ENCODE measurements around the gene CLDN9.

CLDN9 gene

GRCh38 chr16:3008690-3009037 is 4.1 kb upstream of the CLDN9 start:
- H3K4me2 ChIP-seq (ENCODE audit: low read length), result no peak overlapping the region
- no peaks in the 10 kb centered on the region for H3F3A ChIP-seq (ENCODE audit: control insufficient read depth, insufficient read depth)
- peaks cover 21% of the 10 kb centered on the region for H3K4me1 ChIP-seq (ENCODE audit: control insufficient read depth, low read length)
- no peaks in the 10 kb centered on the region for H3K79me2 ChIP-seq (ENCODE audit: control insufficient read depth, low read length)
- H3K27ac ChIP-seq (ENCODE audit: low read depth, low read length), result no peak overlapping the region
- H4K20me1 ChIP-seq (ENCODE audit: control insufficient read depth, insufficient read depth, low read depth, low read length), result no peaks in the 10 kb centered on the region
- H3K27me3 ChIP-seq (ENCODE audit: control insufficient read depth, low read length), result peaks cover 48% of the 10 kb centered on the region
- no peaks in the 10 kb centered on the region for H3K36me3 ChIP-seq (ENCODE audit: control insufficient read depth, low read length)
- TF ChIP-seq CTCF (IDR thresholded peaks at IDR 0.05; ENCODE audit: low read depth, low read length, poor library complexity, severe bottlenecking) (no peak), EZH2phosphoT487 (IDR thresholded peaks at IDR 0.05; ENCODE audit: borderline replicate concordance, low read length) (no peak)
- H3K4me3 ChIP-seq (ENCODE audit: low read length), result no peak overlapping the region
- H3K9me2 ChIP-seq (replicated peaks; ENCODE audit: control insufficient read depth, low read length), result no peaks in the 10 kb centered on the region
- H3K9me3 ChIP-seq (ENCODE audit: control insufficient read depth, insufficient read depth, low read length), result no peaks in the 10 kb centered on the region

DNA sequence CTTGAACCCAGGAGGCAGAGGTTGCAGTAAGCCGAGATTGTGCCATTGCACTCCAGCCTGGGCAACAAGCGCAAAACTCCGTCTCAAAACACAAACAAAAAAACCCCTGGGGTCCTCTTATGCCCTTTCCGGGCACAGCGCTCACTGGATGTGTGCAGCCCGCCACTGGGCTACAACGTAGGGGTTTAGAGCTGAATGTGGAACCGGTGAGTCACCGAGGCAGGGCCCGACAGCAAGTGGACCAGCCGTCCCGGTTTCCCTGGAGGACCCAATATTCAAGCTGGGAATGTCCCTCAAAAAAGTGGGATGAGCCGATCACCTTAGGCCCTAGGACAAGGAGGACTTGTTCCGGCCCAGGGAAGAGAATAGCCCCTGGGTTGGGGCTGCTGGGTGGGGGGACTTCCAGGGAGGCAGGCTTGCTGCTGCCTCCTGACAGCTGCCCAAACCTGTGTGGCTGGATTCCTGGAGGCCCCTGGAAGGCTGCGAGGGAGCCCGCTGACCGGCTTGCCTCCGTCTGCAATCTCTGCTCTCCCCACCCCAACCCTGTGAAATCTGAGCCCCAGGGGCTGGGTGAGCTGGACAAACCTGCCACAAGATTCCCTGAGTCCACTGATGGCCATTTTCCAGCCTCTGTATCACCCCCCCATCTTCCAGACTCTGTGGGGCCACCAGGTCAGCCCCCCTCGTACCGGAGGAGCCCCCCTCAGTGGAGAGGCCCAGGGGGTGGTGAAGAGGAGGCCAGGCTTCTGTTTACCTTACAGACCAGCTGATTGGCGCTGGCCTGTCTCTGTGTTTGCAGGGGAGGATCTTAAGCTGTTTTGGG is 2.9 kb upstream of the CLDN9 start:
- H4K20me1 ChIP-seq (ENCODE audit: control insufficient read depth, insufficient read depth, low read depth, low read length), result no peaks in the 10 kb centered on the region
- peaks cover 20% of the 10 kb centered on the region for H3K4me1 ChIP-seq (ENCODE audit: control insufficient read depth, low read length)
- H3K27me3 ChIP-seq (ENCODE audit: control insufficient read depth, low read length), result peaks cover 47% of the 10 kb centered on the region
- no peaks in the 10 kb centered on the region for H3K9me3 ChIP-seq (ENCODE audit: control insufficient read depth, insufficient read depth, low read length)
- H3K79me2 ChIP-seq (ENCODE audit: control insufficient read depth, low read length), result no peaks in the 10 kb centered on the region
- no peaks in the 10 kb centered on the region for H3K36me3 ChIP-seq (ENCODE audit: control insufficient read depth, low read length)
- no peak overlapping the region for H3K27ac ChIP-seq (ENCODE audit: low read depth, low read length)
- no peak for TF ChIP-seq EZH2phosphoT487 (IDR thresholded peaks at IDR 0.05; ENCODE audit: borderline replicate concordance, low read length)
- no peak for TF ChIP-seq CTCF (IDR thresholded peaks at IDR 0.05; ENCODE audit: low read depth, low read length, poor library complexity, severe bottlenecking)
- H3F3A ChIP-seq (ENCODE audit: control insufficient read depth, insufficient read depth), result no peaks in the 10 kb centered on the region
- H3K4me2 ChIP-seq (ENCODE audit: low read length), result no peak overlapping the region
- no peak overlapping the region for H3K4me3 ChIP-seq (ENCODE audit: low read length)
- no peaks in the 10 kb centered on the region for H3K9me2 ChIP-seq (replicated peaks; ENCODE audit: control insufficient read depth, low read length)

DNA sequence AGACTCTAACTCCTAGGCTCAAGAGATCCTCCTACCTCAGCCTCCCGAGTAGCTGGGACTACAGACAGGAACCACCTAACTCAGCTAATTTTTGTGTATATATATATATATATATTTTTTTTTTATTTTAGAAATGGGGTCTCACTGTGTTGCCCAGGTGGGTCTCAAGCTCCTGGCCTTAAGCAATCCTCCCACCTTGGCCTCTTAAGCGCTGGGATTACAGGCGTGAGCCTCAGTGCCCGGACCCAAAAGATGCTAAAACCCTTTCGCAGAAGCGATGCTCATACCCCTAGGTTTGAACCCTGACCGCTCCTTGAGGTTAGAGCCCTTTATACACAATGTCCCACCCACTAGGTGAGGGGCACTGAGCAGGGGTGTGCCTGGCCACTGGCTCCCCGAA is 2.2 kb upstream of the CLDN9 start:
- no peak overlapping the region for H3K4me2 ChIP-seq (ENCODE audit: low read length)
- H3K9me3 ChIP-seq (ENCODE audit: control insufficient read depth, insufficient read depth, low read length), result no peaks in the 10 kb centered on the region
- no peaks in the 10 kb centered on the region for H3K36me3 ChIP-seq (ENCODE audit: control insufficient read depth, low read length)
- H3F3A ChIP-seq (ENCODE audit: control insufficient read depth, insufficient read depth), result no peaks in the 10 kb centered on the region
- no peaks in the 10 kb centered on the region for H3K9me2 ChIP-seq (replicated peaks; ENCODE audit: control insufficient read depth, low read length)
- no peak overlapping the region for H3K27ac ChIP-seq (ENCODE audit: low read depth, low read length)
- TF ChIP-seq EZH2phosphoT487 (IDR thresholded peaks at IDR 0.05; ENCODE audit: borderline replicate concordance, low read length) (no peak), CTCF (IDR thresholded peaks at IDR 0.05; ENCODE audit: low read depth, low read length, poor library complexity, severe bottlenecking) (no peak)
- H3K27me3 ChIP-seq (ENCODE audit: control insufficient read depth, low read length), result peaks cover 43% of the 10 kb centered on the region
- H3K4me3 ChIP-seq (ENCODE audit: low read length), result no peak overlapping the region
- H4K20me1 ChIP-seq (ENCODE audit: control insufficient read depth, insufficient read depth, low read depth, low read length), result no peaks in the 10 kb centered on the region
- peaks cover 17% of the 10 kb centered on the region for H3K4me1 ChIP-seq (ENCODE audit: control insufficient read depth, low read length)
- no peaks in the 10 kb centered on the region for H3K79me2 ChIP-seq (ENCODE audit: control insufficient read depth, low read length)
